Activated CD8-positive, alpha-beta memory T cell treated with anti-CD3 and anti-CD28 coated beads for 24 hours (primary cell): Measurements from ENCODE around the gene EXOC6.

Experiments
- DNase-seq: peaks from one replicate; pipeline ENCODE4 v3.0.0-alpha.2; 2020

EXOC6 gene

GRCh38 chr10:92848441-92849233 lies at the start of gene EXOC6:
EXOC6 (plus strand) TSS chr10:92848520; CDS start chr10:92848534, 14 bp downstream.
- DNase-seq, result peak; percentile 93

- no peak for DNase-seq
Observed at GRCh38 chr10:92799568-92799967, 48.8 kb upstream of the EXOC6 start.

GRCh38 chr10:92800134-92800733 lies 48.1 kb upstream of the EXOC6 start:
- DNase-seq, result no peak

GRCh38 chr10:92801978-92802872 lies 46.1 kb upstream of the EXOC6 start:
- no peak for DNase-seq

GRCh38 chr10:92809840-92810239 lies 38.5 kb upstream of the EXOC6 start:
- DNase-seq, result no peak

GRCh38 chr10:92810934-92811532 lies 37.3 kb upstream of the EXOC6 start:
- DNase-seq, result no peak

- DNase-seq, result no peak
Observed at GRCh38 chr10:92811986-92812385, 36.3 kb upstream of the EXOC6 start.

- no peak for DNase-seq
Observed at GRCh38 chr10:92813979-92814378, 34.3 kb upstream of the EXOC6 start.

GRCh38 chr10:92814790-92815189 lies 33.5 kb upstream of the EXOC6 start:
- DNase-seq, result no peak

GRCh38 chr10:92816091-92816531 lies 32.2 kb upstream of the EXOC6 start:
- DNase-seq, result no peak

GRCh38 chr10:92822060-92822634 lies 26.2 kb upstream of the EXOC6 start:
- DNase-seq, result no peak

GRCh38 chr10:92822964-92823363 lies 25.4 kb upstream of the EXOC6 start:
- no peak for DNase-seq

- DNase-seq, result no peak
Observed at GRCh38 chr10:92826061-92826460, 22.3 kb upstream of the EXOC6 start.

- DNase-seq, result no peak
Observed at GRCh38 chr10:92826504-92826903, 21.8 kb upstream of the EXOC6 start.

GRCh38 chr10:92829042-92829785 lies 19.1 kb upstream of the EXOC6 start:
- no peak for DNase-seq

- no peak for DNase-seq
Observed at GRCh38 chr10:92829786-92830377, 18.4 kb upstream of the EXOC6 start.

- peak; percentile 68 for DNase-seq
Observed at GRCh38 chr10:92830478-92831389, 17.6 kb upstream of the EXOC6 start.

- DNase-seq, result no peak
Observed at GRCh38 chr10:92832121-92832520, 16.2 kb upstream of the EXOC6 start.

GRCh38 chr10:92832998-92833650 lies 15.2 kb upstream of the EXOC6 start:
- DNase-seq, result no peak

- DNase-seq, result no peak
Observed at GRCh38 chr10:92834331-92834730, 14.0 kb upstream of the EXOC6 start.
